HG03196 (cell line): ENCODE measurements around the gene DIAPH2.
A peak's percentile ranks its signal among the peaks of the same experiment; 100 is the strongest.
"Not testable (repeated sequence)": the region's sequence is repeated elsewhere in the genome, so short reads cannot be mapped to it uniquely, and the experiment has no call there.

Experiments used
- ATAC-seq: cut with Tn5 transposase; IDR thresholded peaks from one replicate; pipeline ENCODE4 v1.9.1; 2021; ENCODE audit not compliant: unreplicated experiment

Gene DIAPH2

DNA sequence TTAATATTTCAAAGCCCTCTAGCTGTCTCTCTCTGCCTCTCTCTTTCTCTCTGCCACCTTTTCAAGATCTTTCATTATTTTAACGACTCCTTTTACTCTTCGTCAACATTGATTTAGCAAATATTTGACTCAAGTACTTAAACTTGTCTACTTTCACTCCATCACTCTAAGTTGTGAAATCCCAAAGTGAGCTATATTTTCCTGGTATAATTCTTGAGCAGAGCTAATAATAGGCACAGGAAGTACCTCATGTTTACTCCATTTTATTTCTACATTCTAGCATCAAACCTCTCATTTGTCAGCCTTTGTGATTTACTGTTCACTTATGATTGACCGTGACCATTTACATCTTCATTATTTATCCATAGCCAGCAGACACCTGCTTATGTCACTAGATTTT, 681.6 kb downstream of the DIAPH2 start:
- ATAC-seq = no peak

DNA sequence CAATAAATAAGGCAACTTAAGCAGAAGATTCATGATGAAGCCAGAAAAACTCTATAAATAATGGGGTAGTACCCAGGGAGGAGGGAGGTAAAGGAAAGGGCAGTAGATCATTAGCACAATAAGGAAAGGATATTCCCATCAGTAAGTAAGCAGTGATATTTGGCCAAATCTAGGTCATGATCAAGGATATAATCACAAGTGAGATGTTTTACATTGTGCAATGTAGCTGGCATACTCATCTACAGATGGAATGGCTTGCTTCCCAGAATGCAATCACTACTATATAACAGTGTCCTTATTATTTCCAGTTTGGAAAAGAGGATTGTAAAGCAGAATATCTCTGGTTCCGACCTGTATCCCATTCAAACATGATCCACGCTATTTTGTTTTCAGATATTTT, 682.5 kb downstream of the DIAPH2 start:
- no peak for ATAC-seq

GRCh38 chrX:97369947-97370346, 685.3 kb downstream of the DIAPH2 start:
- ATAC-seq = no peak

DNA sequence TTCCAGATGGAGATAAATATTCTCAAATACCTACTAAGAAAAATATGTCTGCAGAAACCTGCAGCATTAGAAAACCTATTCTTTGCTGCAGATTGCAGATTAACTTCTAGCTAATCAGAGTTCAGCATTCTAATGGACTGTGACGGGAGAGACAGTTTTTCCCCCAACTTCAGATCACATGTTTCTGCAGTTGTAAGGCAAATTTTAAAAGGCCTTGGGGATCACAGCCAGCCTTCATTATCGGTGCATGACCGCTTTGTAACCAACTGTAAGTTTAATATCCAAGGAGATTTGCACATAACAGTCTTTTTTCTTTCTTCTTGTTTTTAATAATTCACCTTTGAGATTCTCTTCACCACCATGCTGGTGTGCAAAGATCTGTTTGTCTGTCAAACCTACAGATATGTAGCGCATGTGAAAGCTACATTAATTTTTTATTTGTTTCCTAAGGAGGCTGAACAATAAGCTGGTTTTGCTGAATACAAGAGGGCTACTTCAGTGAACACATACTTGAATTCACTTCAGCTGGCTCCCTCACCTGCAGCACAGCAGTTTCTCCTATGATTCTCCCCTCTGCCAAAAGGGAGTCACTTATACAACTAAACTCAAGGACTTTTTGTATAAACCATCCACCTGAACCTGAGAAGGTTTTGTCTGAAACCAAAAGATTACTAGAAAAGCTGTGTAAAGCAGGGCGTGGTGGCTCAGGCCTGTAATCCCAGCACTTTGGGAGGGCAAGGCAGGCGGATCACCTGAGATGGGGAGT, 687.5 kb downstream of the DIAPH2 start:
- no peak for ATAC-seq

DNA sequence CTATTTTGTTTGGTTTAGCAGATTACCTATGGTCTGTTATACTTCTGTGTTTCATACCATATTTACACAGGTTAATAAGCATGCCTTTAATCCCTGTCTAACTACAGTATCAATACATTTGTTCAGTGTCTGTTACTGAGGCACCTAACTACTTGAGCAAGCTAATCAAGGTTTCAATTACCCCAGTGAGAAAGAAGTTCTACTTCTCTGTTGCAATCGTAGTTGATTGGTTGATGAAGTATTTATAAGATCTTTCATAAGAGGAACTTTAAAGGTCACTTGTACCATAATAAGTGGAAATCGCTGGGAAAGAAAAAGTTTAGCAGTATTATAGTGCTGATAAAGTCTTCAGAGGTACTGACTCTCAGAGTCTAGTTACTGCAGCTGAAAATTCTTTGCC, 689.6 kb downstream of the DIAPH2 start:
- ATAC-seq = no peak

- no peak for ATAC-seq
Observed at GRCh38 chrX:97380200-97380599, 695.6 kb downstream of the DIAPH2 start.

DNA sequence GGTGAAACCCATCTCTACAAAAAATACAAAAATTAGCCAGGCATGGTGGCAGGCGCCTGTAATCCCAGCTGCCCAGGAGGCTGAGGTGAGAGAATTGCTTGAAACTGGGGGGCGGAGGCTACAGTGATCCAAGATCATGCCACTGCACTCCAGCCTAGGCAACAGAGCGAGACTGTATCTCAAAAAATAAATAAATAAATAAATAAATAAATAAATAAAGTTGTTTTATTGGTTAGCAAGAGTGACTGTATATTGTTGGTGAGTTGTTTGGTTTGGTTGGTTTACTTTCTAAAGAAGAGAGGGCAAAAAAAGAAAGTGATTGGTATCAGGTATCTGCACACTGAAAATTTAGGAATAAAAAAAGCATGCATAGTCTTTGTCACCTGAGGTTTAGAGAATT, 700.0 kb downstream of the DIAPH2 start:
- no peak for ATAC-seq

DNA sequence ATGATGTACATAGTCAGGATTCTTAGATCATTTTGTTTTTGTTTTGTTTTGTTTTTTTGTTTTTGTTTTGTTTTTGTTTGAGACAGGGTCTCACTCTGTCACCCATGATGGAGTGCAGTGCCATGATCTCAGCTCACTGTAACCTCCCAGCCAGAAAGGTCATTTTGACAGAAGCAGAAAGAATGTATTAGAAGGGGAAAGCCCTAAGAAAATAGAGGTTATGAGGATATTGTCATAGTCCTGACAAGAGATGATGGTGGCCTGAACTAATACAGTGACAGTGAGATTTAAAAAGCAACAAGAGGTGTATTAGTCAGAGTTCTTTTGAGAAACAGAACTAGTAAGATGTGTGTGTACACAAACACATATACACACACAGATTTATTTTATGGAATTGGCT, 702.4 kb downstream of the DIAPH2 start:
- no peak for ATAC-seq

DNA sequence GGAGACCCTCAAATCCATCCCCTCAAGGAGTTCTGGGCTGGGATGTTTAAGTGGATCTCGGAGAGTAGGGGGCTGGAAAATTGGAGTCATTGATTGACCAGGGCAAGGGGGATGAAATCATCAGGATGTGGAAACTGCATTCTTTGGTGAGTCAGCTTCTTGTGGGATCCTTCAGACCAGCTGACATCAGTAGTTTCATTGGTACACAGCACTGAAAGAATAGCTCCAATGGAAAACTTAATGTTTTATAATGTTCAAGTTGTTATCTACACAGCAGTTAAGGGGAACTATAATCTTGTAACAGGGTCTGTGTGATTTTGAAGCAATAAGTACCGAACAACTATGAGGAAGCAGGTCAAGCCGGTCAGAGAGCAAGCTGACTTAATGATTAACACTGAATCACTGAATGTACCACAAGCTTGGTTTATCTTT, 705.1 kb downstream of the DIAPH2 start:
- no peak for ATAC-seq

DNA sequence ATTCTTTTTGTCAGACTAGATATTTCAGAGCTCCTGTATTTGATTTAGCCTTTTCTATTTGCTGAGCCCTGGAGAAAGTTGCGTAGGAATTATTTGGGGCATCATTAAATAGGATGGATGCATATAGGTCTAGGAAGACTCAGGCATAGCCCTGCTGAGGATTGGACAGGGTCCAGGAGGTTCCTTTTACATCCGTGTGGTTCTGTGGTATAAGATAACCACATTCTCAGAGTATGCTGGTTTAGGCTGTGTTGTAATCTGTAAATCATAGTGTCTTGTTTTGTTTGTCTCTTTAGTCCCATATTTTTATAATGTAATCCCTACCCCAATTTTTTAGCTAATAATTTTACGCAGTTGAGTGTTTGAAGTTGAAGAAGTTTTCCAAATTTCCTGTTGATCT, 712.7 kb downstream of the DIAPH2 start:
- no peak for ATAC-seq

DNA sequence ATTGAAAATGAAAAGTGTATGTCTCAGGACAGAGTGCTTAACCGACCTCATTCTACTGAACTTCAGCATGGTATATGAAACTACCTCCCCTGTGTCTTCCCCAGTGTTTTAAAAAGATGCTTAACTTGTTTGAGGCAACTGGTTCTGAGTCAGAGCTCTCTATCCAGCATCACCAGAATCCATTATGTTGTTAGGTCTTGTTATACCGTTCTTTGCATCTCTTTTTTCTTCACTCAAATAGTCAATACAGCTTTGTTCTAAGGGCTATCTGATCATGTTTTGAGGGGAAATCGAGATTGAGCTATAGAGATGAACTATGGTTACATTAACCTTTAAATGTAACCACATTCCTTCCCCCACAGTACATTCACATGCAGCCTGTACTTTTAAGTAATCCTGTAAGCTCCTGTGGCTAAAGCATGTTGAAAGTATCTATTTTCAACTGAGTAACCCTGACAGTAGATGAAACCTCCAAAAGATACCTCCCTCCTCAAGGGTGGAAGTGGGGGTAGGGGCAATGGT, 713.4 kb downstream of the DIAPH2 start:
- ATAC-seq = peak; percentile 51

DNA sequence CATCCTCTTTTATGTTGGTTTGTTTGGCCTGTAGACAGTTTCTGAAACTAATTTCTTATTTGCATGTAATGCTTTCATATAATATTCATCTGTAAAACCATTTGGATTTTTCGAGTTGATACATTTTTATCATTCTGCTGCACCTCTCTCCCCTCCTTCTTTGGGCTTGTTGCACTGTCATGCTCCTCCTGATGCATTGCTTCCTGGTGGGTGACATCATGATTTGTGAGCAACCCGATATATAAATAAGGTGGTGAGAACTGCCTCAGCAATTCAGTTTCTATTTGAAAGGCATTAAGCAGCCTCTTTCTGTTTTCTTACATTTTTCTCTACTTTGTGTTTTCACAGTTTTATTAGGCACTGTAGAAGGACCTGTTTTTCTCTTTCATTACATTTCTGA, 714.8 kb downstream of the DIAPH2 start:
- ATAC-seq = peak; percentile 29

GRCh38 chrX:97400492-97400891, 715.9 kb downstream of the DIAPH2 start:
- ATAC-seq = no peak

DNA sequence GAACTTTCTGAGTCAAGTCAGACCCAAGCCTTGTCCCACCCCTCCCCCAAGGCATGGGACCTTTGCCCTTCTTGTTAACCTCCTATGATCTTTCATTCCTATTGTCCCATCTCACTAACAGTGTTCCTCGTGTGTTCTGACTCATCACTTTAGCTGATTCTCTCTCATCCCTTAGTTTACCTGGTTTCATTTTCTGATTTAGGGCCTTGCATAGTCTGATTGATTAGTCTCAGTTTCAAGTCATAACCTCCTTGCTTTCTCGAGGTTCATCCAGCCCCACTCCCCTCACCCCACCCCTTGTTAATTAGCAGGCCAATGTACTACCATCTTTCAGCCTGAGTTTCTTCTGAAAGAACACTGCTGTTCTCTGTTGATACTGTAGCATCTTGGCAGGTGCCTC, 716.5 kb downstream of the DIAPH2 start:
- peak; percentile 66 for ATAC-seq

GRCh38 chrX:97401586-97402136, 717.0 kb downstream of the DIAPH2 start:
- ATAC-seq = peak; percentile 4

GRCh38 chrX:97402333-97402732, 717.7 kb downstream of the DIAPH2 start:
- ATAC-seq = no peak

- ATAC-seq = no peak
Observed at GRCh38 chrX:97402903-97403302, 718.3 kb downstream of the DIAPH2 start.

DNA sequence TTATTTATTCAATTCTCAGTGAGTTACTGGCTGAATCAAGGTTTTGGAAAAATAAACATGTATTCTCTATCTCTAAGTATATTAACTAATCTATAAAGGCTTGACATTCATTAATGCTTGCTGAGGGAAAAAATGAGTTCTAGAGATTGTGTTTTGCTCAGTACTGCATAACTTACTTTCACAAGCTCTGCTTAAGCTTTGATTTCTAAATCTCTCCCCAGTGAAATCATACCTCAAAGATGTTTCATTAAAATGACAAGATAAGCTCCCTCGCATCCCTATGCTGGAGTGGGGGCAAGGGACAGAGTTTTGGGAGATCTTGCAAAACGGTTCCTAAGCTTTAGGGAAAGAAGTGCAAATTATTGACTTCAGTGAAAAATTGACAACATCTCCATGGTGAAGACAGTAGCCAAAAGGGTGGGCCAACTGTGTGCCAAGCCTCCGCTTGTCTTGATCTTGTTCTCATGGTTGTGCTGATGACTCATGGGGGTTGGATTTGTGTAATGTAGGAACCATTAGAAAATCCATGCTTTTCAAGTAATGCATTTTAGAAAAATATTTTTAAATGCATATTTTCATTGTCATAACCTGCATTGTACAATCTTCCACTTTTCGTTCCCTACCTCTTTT, 720.5 kb downstream of the DIAPH2 start:
- ATAC-seq = no peak

- not testable (repeated sequence) for ATAC-seq
Observed at GRCh38 chrX:97409632-97410415, 725.2 kb downstream of the DIAPH2 start.

DNA sequence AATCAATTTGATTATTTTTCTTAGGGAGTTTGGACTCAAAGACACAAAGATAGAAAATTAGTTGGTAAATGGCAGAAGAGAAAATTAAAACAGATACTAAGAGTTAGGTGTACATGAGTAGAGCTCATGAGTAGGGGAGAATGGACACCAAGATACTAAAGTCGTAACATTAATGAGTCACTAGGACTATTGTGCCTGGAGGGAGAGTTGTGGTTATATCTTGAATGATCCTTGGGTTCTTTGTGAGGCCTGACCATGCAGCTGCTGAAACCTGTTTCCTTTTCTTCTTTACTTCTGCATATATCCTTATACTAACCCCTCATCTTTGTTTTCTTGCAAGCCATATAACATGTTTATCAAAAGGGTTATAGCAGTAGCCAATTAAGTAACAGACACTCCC, 731.8 kb downstream of the DIAPH2 start:
- ATAC-seq = no peak

- no peak for ATAC-seq
Observed at GRCh38 chrX:97429101-97429500, 744.5 kb downstream of the DIAPH2 start.
